Keratinocyte (primary cell): Measurements from ENCODE around the gene GNB1L. TPM values are rescaled to one million over a fixed set of nuclear protein-coding genes. Genes with fewer than 3 reads are reported as not detected.

Experiments
- DNase-seq: peaks from one replicate; pipeline ENCODE4 v3.0.0-alpha.2; 2011; ENCODE audit warnings: low read depth, missing footprints, low spot score
- FAIRE-seq: peaks from 2 replicates; lab custom pipeline; 2011; peaks lifted over from hg19 to GRCh38; lab: Jason Lieb, UNC
- H2AFZ ChIP-seq: 2 replicates; pipeline ENCODE4 v1.6.0; 2012; ENCODE audit warnings: low read length, control low read depth, inconsistent platforms; ENCODE audit not compliant: control insufficient read depth
- H3K27ac ChIP-seq: 2 replicates; pipeline ENCODE4 v1.5.1; 2011; ENCODE audit warnings: low read length; ENCODE audit not compliant: control insufficient read depth, insufficient read depth
- H3K27me3 ChIP-seq: 3 replicates; pipeline ENCODE4 v1.6.0; 2011; ENCODE audit warnings: low read length; ENCODE audit not compliant: control insufficient read depth, insufficient read depth; ENCODE audit errors: extremely low read depth
- H3K36me3 ChIP-seq, 2 experiments: 2 replicates in 1 of 2; 3 replicates in 1 of 2; pipeline ENCODE4 v1.5.1; 2011; ENCODE audit warnings: low read length in 2 of 2, mild to moderate bottlenecking in 1 of 2; ENCODE audit not compliant: control insufficient read depth in 2 of 2, insufficient read depth in 2 of 2; ENCODE audit errors: extremely low read depth in 1 of 2
- H3K4me1 ChIP-seq: 3 replicates; pipeline ENCODE4 v1.5.1; 2011; ENCODE audit warnings: low read length; ENCODE audit not compliant: control insufficient read depth, insufficient read depth; ENCODE audit errors: extremely low read depth
- H3K4me2 ChIP-seq: 3 replicates; pipeline ENCODE4 v1.6.0; 2011; ENCODE audit warnings: low read depth, low read length; ENCODE audit not compliant: control insufficient read depth, insufficient read depth; ENCODE audit errors: extremely low read depth
- H3K4me3 ChIP-seq, 3 experiments: fragments of 200-600 bp in 1 of 3; sonication (generic) in 1 of 3; 2 replicates in 2 of 3; 3 replicates in 1 of 3; pipeline ENCODE4 v1.5.1; 2011 to 2016; ENCODE audit warnings: low read length in 3 of 3, mild to moderate bottlenecking in 3 of 3, control low read depth in 2 of 3, inconsistent platforms in 1 of 3, low read depth in 1 of 3, mixed read lengths in 1 of 3, mixed run types in 1 of 3, moderate library complexity in 1 of 3; ENCODE audit not compliant: control insufficient read depth in 2 of 3, insufficient read depth in 2 of 3; ENCODE audit errors: extremely low read depth in 1 of 3
- H3K79me2 ChIP-seq: 2 replicates; pipeline ENCODE4 v1.6.0; 2012; ENCODE audit warnings: low read length; ENCODE audit not compliant: control insufficient read depth, insufficient read depth
- H3K9ac ChIP-seq: 3 replicates; pipeline ENCODE4 v1.6.0; 2011; ENCODE audit warnings: low read length; ENCODE audit not compliant: control insufficient read depth, insufficient read depth; ENCODE audit errors: extremely low read depth
- H3K9me1 ChIP-seq: 3 replicates; pipeline ENCODE4 v1.6.0; 2011; ENCODE audit warnings: low read length; ENCODE audit not compliant: control insufficient read depth, insufficient read depth; ENCODE audit errors: extremely low read depth
- H3K9me3 ChIP-seq: 2 replicates; pipeline ENCODE4 v1.5.1; 2012; ENCODE audit warnings: low read depth, low read length; ENCODE audit not compliant: control insufficient read depth
- H4K20me1 ChIP-seq: 3 replicates; pipeline ENCODE4 v1.6.0; 2011; ENCODE audit warnings: low read length; ENCODE audit not compliant: control insufficient read depth, insufficient read depth; ENCODE audit errors: extremely low read depth
- CTCF ChIP-seq, 3 experiments: IDR thresholded peaks in 1 of 3; conservative IDR thresholded peaks in 1 of 3; optimal IDR thresholded peaks in 1 of 3; 2 replicates in 2 of 3; 3 replicates in 1 of 3; pipeline versions ENCODE3 to v1.5.1; 2011; ENCODE audit warnings: low read length in 3 of 3, mild to moderate bottlenecking in 3 of 3, moderate library complexity in 2 of 3, control low read depth in 1 of 3, inconsistent platforms in 1 of 3; ENCODE audit not compliant: insufficient read depth in 2 of 3; ENCODE audit errors: extremely low read depth in 1 of 3
- EZH2 ChIP-seq: IDR thresholded peaks from one replicate; pipeline ENCODE4 v1.6.1; 2012; ENCODE audit warnings: inconsistent platforms, mild to moderate bottlenecking, low read length, moderate library complexity
- dilution Hi-C: fragments of 300-500 bp; cut with MboI; formaldehyde crosslinking; loops from one replicate; pipeline ENCODE4 v1.7.0; 2020; ENCODE audit warnings: low sequenced_read_pairs; ENCODE audit not compliant: extremely low pct_ligation_motif_present
- polyA plus RNA-seq, 5 experiments: library from polyadenylated mRNA; depleted of rRNA in 3 of 5; stranded (reverse) in 3 of 5; stranded (forward) in 1 of 5; unstranded in 1 of 5; fragments of >200 nt; gene quantifications; 1 replicate in 1 of 5; 2 replicates in 3 of 5; 3 replicates in 1 of 5; pipeline versions ENCODE4 v1.2.1 to v1.2.3, GENCODE V29; 2011 to 2012; ENCODE audit warnings: missing spikeins in 2 of 5, low read depth in 1 of 5, low replicate concordance in 1 of 5

The GNB1L gene
- polyA plus RNA-seq, 1 donor (not counting 4 experiments of a cell fraction or from before 2014, with no cell fraction given) = 2.0 TPM

- Histone ChIP-seq H3K36me3 (no peaks in the 10 kb centered on the region), H3K4me1 (peaks cover 50% of the 10 kb centered on the region), H3K9ac (no peak overlapping the region), H3K4me2 (no peak overlapping the region), H3K27ac (no peak overlapping the region), H4K20me1 (no peaks in the 10 kb centered on the region), H3K79me2 (no peaks in the 10 kb centered on the region), H2AFZ (no peak overlapping the region), H3K4me3 (no peak overlapping the region), H3K9me1 (no peaks in the 10 kb centered on the region), H3K27me3 (no peaks in the 10 kb centered on the region), H3K9me3 (no peaks in the 10 kb centered on the region)
- FAIRE-seq (no peak), DNase-seq (no peak)
- dilution Hi-C loops = no loop called here
- no peak for TF ChIP-seq CTCF (optimal IDR thresholded peaks at IDR 0.05 in 1 of 3, IDR thresholded peaks at IDR 0.05 in 1 of 3, conservative IDR thresholded peaks at IDR 0.05 in 1 of 3; ENCODE audit: extremely low read depth in 1 of 3, insufficient read depth in 2 of 3, low read length in 3 of 3)
- no peak for TF ChIP-seq EZH2
Measured at GRCh38 chr22:19809741-19810140, 44.9 kb downstream of the GNB1L start.

- Histone ChIP-seq H3K9ac (no peak overlapping the region), H2AFZ (no peak overlapping the region), H3K4me2 (no peak overlapping the region), H3K9me3 (no peaks in the 10 kb centered on the region), H3K4me3 (no peak overlapping the region), H3K4me1 (peaks cover 57% of the 10 kb centered on the region), H3K27ac (no peak overlapping the region), H4K20me1 (no peaks in the 10 kb centered on the region), H3K27me3 (no peaks in the 10 kb centered on the region), H3K9me1 (no peaks in the 10 kb centered on the region), H3K79me2 (no peaks in the 10 kb centered on the region), H3K36me3 (no peaks in the 10 kb centered on the region)
- TF ChIP-seq CTCF (optimal IDR thresholded peaks at IDR 0.05 in 1 of 3, IDR thresholded peaks at IDR 0.05 in 1 of 3, conservative IDR thresholded peaks at IDR 0.05 in 1 of 3; ENCODE audit: extremely low read depth in 1 of 3, insufficient read depth in 2 of 3, low read length in 3 of 3) = no peak
- no peak for TF ChIP-seq EZH2
- dilution Hi-C loops = no loop called here
- DNase-seq (no peak), FAIRE-seq (no peak)
Measured at GRCh38 chr22:19808873-19809478, 45.7 kb downstream of the GNB1L start.
